SK-N-SH treated with all-trans-retinoic acid at 6 μM for 48 hours (cell line): ENCODE measurements around the gene TTLL6.
A peak's percentile ranks its signal among the peaks of the same experiment; 100 is the strongest.
"Not testable (repeated sequence)": the region's sequence is repeated elsewhere in the genome, so short reads cannot be mapped to it uniquely, and the experiment has no call there.

Experiments
- ATAC-seq: fragments of 200-7000 bp; cut with Tn5 transposase; 3 replicates; pipeline ENCODE4 v1.9.1; 2020; ENCODE audit warnings: mild to moderate bottlenecking, moderate library complexity
- ARNTL ChIP-seq: fragments of 450-650 bp; formaldehyde crosslinking; IDR thresholded peaks from 2 replicates; pipeline ENCODE4 v1.5.0; 2020; ENCODE audit warnings: low read depth, mild to moderate bottlenecking, moderate library complexity, borderline replicate concordance
- BACH2 ChIP-seq: fragments of 250-450 bp; sonication (Bioruptor Pico); IDR thresholded peaks from 2 replicates; pipeline ENCODE4 v1.9.0; 2021; ENCODE audit warnings: mild to moderate bottlenecking, borderline replicate concordance
- CSDC2 ChIP-seq: fragments of 250-450 bp; sonication (Bioruptor Pico); IDR thresholded peaks from 2 replicates; pipeline ENCODE4 v1.5.0; 2020; ENCODE audit warnings: mild to moderate bottlenecking, moderate library complexity
- ESRRG ChIP-seq: fragments of 250-450 bp; sonication (Bioruptor Pico); IDR thresholded peaks from 2 replicates; pipeline ENCODE4 v1.6.1; 2021; ENCODE audit warnings: mild to moderate bottlenecking
- GLIS3 ChIP-seq: fragments of 250-450 bp; sonication (Bioruptor Pico); IDR thresholded peaks from 2 replicates; pipeline ENCODE4 v1.5.0; 2020; ENCODE audit warnings: mild to moderate bottlenecking, moderate library complexity
- ISL1 ChIP-seq: fragments of 250-450 bp; sonication (Bioruptor Pico); IDR thresholded peaks from 2 replicates; pipeline ENCODE4 v2.1.2; 2022; ENCODE audit warnings: mild to moderate bottlenecking, moderate library complexity
- OSR1 ChIP-seq: fragments of 250-450 bp; sonication (Bioruptor Pico); IDR thresholded peaks from 2 replicates; pipeline ENCODE4 v1.8.0; 2022; ENCODE audit warnings: moderate library complexity, mild to moderate bottlenecking, inconsistent platforms
- PPARA ChIP-seq: fragments of 250-450 bp; sonication (Bioruptor Pico); IDR thresholded peaks from 2 replicates; pipeline ENCODE4 v1.5.0; 2020; ENCODE audit warnings: mild to moderate bottlenecking, borderline replicate concordance
- RARB ChIP-seq: fragments of 250-450 bp; sonication (Bioruptor Pico); IDR thresholded peaks from 2 replicates; pipeline ENCODE4 v1.8.0; 2021; ENCODE audit warnings: mild to moderate bottlenecking, moderate library complexity
- SNAI2 ChIP-seq: fragments of 250-450 bp; sonication (Bioruptor Pico); IDR thresholded peaks from 2 replicates; pipeline ENCODE4 v1.5.0; 2020; ENCODE audit warnings: mild to moderate bottlenecking, moderate library complexity
- TCF4 ChIP-seq: fragments of 250-450 bp; sonication (Bioruptor Pico); IDR thresholded peaks from 2 replicates; pipeline ENCODE4 v1.8.0; 2021; ENCODE audit warnings: mild to moderate bottlenecking, moderate library complexity, borderline replicate concordance
- TOX ChIP-seq: fragments of 250-450 bp; sonication (Bioruptor Pico); IDR thresholded peaks from 2 replicates; pipeline ENCODE4 v1.8.0; 2021; ENCODE audit warnings: mild to moderate bottlenecking, moderate library complexity, borderline replicate concordance
- ZC3H10 ChIP-seq: fragments of 250-450 bp; sonication (Bioruptor Pico); IDR thresholded peaks from 2 replicates; pipeline ENCODE4 v1.5.1; 2021; ENCODE audit warnings: mild to moderate bottlenecking, moderate library complexity
- ZFP3 ChIP-seq: fragments of 250-450 bp; sonication (Bioruptor Pico); IDR thresholded peaks from 2 replicates; pipeline ENCODE4 v1.5.0; 2020; ENCODE audit warnings: mild to moderate bottlenecking, moderate library complexity
- ZFP30 ChIP-seq: fragments of 450-650 bp; formaldehyde crosslinking; IDR thresholded peaks from 2 replicates; pipeline ENCODE4 v1.5.0; 2022; ENCODE audit warnings: mild to moderate bottlenecking, moderate library complexity
- ZNF565 ChIP-seq: fragments of 450-650 bp; formaldehyde crosslinking; conservative IDR thresholded peaks from 2 replicates; pipeline ENCODE4 v1.5.0; 2020; ENCODE audit warnings: low read depth, mild to moderate bottlenecking, moderate library complexity
- ZNF70 ChIP-seq: fragments of 450-650 bp; formaldehyde crosslinking; IDR thresholded peaks from 2 replicates; pipeline ENCODE4 v1.5.0; 2020; ENCODE audit warnings: mild to moderate bottlenecking, moderate library complexity
- ZNF8 ChIP-seq: fragments of 450-650 bp; formaldehyde crosslinking; IDR thresholded peaks from 2 replicates; pipeline ENCODE4 v1.5.0; 2020; ENCODE audit warnings: mild to moderate bottlenecking, moderate library complexity
- TF ChIP-seq, protein P1 (sequence below): fragments of 250-450 bp; sonication (Bioruptor Pico); IDR thresholded peaks from 2 replicates; pipeline ENCODE4 v1.8.0; 2020; ENCODE audit warnings: mild to moderate bottlenecking, moderate library complexity, borderline replicate concordance
- TF ChIP-seq, protein P2 (sequence below): fragments of 250-450 bp; sonication (Bioruptor Pico); IDR thresholded peaks from 2 replicates; pipeline ENCODE4 v1.5.0; 2020; ENCODE audit warnings: mild to moderate bottlenecking, moderate library complexity
- TF ChIP-seq, protein P3 (sequence below): fragments of 250-450 bp; sonication (Bioruptor Pico); IDR thresholded peaks from 2 replicates; pipeline ENCODE4 v1.8.0; 2021; ENCODE audit warnings: low read depth, mild to moderate bottlenecking, moderate library complexity, borderline replicate concordance
- TF ChIP-seq, protein P4 (sequence below): fragments of 250-450 bp; sonication (Bioruptor Pico); IDR thresholded peaks from 2 replicates; pipeline ENCODE4 v1.5.1; 2021; ENCODE audit warnings: mild to moderate bottlenecking, moderate library complexity
- TF ChIP-seq, protein P5 (sequence below): fragments of 250-450 bp; sonication (Bioruptor Pico); IDR thresholded peaks from 2 replicates; pipeline ENCODE4 v1.5.1; 2020; ENCODE audit warnings: low read depth, mild to moderate bottlenecking, moderate library complexity

TTLL6 gene

DNA sequence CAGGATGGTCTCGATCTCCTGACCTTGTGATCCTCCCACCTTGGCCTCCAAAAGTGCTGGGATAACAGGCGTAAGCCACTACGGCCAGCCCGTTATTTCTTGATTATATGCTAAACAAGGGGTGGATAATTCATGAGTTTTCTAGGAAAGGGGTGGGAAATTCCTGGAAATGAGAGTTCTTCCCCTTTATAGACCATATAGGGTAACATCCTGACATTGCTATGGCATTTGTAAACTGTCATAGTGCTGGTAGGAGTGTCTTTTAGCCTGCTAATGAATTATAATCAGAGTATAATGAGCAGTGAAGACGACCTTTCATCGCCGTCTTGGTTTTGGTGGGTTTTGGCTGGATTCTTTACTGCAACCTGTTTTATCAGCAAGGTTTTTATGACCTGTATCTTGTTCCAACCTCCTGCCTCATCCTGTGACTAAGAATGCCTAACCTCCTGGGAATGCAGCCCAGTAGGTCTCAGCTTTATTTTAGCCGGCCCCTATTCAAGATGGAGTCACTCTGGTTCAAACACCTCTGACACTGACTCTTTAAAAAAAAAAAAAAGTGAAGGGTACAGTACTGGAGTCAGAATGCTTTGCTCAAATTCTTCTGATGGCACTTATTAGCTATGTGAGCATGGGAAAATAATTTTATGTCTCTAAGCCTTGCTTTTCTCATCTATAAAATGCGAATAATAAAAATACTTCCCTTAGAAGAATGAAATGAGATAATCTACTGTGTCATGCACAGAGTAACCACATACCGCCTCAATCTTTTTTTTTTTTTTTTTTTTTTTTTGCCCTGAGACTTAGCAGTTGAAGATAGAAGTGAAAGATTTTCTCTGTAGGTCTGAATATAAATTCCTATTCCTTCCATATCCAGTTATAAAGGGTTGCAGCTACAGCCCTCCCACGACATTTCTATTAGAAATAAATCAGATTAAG is 8.7 kb upstream of the TTLL6 start:
- TF ChIP-seq ARNTL (CRISPR knock-in tag): no peak
- TF ChIP-seq BACH2 (CRISPR knock-in tag): no peak
- TF ChIP-seq CSDC2 (CRISPR knock-in tag): peak; percentile 99
- no peak for TF ChIP-seq ESRRG (CRISPR knock-in tag)
- TF ChIP-seq ZNF8 (CRISPR knock-in tag): peak; percentile 47; the same call in 1 of the 2 replicates
- TF ChIP-seq ZC3H10 (CRISPR knock-in tag): peak; percentile 100
- TF ChIP-seq ZNF70: no peak
- peak; percentile 96 for TF ChIP-seq TOX (CRISPR knock-in tag)
- no peak for TF ChIP-seq GLIS3 (CRISPR knock-in tag)
- peak; percentile 60; the same call in 1 of the 2 replicates for TF ChIP-seq SNAI2
- TF ChIP-seq, protein P1, sequence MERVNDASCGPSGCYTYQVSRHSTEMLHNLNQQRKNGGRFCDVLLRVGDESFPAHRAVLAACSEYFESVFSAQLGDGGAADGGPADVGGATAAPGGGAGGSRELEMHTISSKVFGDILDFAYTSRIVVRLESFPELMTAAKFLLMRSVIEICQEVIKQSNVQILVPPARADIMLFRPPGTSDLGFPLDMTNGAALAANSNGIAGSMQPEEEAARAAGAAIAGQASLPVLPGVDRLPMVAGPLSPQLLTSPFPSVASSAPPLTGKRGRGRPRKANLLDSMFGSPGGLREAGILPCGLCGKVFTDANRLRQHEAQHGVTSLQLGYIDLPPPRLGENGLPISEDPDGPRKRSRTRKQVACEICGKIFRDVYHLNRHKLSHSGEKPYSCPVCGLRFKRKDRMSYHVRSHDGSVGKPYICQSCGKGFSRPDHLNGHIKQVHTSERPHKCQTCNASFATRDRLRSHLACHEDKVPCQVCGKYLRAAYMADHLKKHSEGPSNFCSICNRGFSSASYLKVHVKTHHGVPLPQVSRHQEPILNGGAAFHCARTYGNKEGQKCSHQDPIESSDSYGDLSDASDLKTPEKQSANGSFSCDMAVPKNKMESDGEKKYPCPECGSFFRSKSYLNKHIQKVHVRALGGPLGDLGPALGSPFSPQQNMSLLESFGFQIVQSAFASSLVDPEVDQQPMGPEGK (CRISPR knock-in tag): peak; percentile 87
- TF ChIP-seq ISL1 (CRISPR knock-in tag): no peak
- peak; percentile 95; the same call in 1 of the 2 replicates for TF ChIP-seq RARB (CRISPR knock-in tag)
- TF ChIP-seq, protein P2, sequence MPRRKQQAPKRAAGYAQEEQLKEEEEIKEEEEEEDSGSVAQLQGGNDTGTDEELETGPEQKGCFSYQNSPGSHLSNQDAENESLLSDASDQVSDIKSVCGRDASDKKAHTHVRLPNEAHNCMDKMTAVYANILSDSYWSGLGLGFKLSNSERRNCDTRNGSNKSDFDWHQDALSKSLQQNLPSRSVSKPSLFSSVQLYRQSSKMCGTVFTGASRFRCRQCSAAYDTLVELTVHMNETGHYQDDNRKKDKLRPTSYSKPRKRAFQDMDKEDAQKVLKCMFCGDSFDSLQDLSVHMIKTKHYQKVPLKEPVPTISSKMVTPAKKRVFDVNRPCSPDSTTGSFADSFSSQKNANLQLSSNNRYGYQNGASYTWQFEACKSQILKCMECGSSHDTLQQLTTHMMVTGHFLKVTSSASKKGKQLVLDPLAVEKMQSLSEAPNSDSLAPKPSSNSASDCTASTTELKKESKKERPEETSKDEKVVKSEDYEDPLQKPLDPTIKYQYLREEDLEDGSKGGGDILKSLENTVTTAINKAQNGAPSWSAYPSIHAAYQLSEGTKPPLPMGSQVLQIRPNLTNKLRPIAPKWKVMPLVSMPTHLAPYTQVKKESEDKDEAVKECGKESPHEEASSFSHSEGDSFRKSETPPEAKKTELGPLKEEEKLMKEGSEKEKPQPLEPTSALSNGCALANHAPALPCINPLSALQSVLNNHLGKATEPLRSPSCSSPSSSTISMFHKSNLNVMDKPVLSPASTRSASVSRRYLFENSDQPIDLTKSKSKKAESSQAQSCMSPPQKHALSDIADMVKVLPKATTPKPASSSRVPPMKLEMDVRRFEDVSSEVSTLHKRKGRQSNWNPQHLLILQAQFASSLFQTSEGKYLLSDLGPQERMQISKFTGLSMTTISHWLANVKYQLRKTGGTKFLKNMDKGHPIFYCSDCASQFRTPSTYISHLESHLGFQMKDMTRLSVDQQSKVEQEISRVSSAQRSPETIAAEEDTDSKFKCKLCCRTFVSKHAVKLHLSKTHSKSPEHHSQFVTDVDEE (CRISPR knock-in tag): no peak
- TF ChIP-seq PPARA (CRISPR knock-in tag): no peak
- TF ChIP-seq, protein P3, sequence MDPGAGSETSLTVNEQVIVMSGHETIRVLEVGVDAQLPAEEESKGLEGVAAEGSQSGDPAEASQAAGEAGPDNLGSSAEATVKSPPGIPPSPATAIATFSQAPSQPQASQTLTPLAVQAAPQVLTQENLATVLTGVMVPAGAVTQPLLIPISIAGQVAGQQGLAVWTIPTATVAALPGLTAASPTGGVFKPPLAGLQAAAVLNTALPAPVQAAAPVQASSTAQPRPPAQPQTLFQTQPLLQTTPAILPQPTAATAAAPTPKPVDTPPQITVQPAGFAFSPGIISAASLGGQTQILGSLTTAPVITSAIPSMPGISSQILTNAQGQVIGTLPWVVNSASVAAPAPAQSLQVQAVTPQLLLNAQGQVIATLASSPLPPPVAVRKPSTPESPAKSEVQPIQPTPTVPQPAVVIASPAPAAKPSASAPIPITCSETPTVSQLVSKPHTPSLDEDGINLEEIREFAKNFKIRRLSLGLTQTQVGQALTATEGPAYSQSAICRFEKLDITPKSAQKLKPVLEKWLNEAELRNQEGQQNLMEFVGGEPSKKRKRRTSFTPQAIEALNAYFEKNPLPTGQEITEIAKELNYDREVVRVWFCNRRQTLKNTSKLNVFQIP: peak; percentile 79; the same call in 1 of the 2 replicates
- peak; percentile 100 for TF ChIP-seq OSR1
- TF ChIP-seq ZNF565 (CRISPR knock-in tag): no peak
- TF ChIP-seq ZFP30 (CRISPR knock-in tag): no peak
- no peak for TF ChIP-seq TCF4 (CRISPR knock-in tag)
- TF ChIP-seq, protein P4, sequence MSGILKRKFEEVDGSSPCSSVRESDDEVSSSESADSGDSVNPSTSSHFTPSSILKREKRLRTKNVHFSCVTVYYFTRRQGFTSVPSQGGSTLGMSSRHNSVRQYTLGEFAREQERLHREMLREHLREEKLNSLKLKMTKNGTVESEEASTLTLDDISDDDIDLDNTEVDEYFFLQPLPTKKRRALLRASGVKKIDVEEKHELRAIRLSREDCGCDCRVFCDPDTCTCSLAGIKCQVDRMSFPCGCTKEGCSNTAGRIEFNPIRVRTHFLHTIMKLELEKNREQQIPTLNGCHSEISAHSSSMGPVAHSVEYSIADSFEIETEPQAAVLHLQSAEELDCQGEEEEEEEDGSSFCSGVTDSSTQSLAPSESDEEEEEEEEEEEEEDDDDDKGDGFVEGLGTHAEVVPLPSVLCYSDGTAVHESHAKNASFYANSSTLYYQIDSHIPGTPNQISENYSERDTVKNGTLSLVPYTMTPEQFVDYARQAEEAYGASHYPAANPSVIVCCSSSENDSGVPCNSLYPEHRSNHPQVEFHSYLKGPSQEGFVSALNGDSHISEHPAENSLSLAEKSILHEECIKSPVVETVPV (CRISPR knock-in tag): no peak; the same call in 1 of the 2 replicates
- peak; percentile 89 for TF ChIP-seq ZFP3 (CRISPR knock-in tag)
- TF ChIP-seq, protein P5, sequence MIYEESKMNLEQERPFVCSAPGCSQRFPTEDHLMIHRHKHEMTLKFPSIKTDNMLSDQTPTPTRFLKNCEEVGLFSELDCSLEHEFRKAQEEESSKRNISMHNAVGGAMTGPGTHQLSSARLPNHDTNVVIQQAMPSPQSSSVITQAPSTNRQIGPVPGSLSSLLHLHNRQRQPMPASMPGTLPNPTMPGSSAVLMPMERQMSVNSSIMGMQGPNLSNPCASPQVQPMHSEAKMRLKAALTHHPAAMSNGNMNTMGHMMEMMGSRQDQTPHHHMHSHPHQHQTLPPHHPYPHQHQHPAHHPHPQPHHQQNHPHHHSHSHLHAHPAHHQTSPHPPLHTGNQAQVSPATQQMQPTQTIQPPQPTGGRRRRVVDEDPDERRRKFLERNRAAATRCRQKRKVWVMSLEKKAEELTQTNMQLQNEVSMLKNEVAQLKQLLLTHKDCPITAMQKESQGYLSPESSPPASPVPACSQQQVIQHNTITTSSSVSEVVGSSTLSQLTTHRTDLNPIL (CRISPR knock-in tag): no peak; the same call in 1 of the 2 replicates
- ATAC-seq: peak; percentile 1; the same call in 2 of the 3 replicates

DNA sequence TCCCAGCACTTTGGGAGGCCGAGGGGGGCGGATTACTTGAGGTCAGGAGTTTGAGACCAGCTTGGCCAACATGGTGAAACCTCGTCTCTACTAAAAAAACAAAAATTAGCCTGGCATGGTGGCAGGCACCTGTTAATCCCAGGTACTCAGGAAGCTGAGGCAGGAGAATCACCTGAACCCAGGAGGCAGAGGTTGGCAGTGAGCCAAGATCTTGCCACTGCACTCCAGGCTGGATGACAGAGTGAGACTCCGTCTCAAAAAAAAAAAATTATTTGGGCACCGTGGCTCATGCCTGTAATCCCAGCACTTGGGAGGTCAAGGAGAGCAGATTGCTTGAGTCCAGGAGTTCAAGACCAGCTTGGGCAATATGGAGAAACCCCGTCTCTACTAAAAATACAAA is 3.9 kb upstream of the TTLL6 start:
- not testable (repeated sequence) for ATAC-seq
